Heart left ventricle (tissue), 13 donors: ENCODE data around the gene PSMG3.

Source experiments
- POLR2A ChIP-seq, 2 donors: fragments of 450-650 bp; IDR thresholded peaks; one replicate each; pipeline ENCODE4 v1.6.1; 2017; ENCODE audit warnings: antibody characterized with exemption in 2 of 2, mild to moderate bottlenecking in 2 of 2, moderate library complexity in 2 of 2
- TF ChIP-seq, protein P1 (sequence below), 12 donors: fragments of 200-600 bp; sonication (generic) in 4 of 12; IDR thresholded peaks; one replicate each; pipeline versions ENCODE4 v1.5.0 to v1.8.0; 2018 to 2022; ENCODE audit warnings: antibody characterized with exemption in 12 of 12, mild to moderate bottlenecking in 5 of 12
- donor health status: ischemic (EF 13 %, LVEDD 7.1; RV severe dilation, severe dysfunction).
- donor health status: DM: no; HTN: yes; CAD: no.
- donor health status: DM: no; HTN: no; CAD: no.
- donor health status: ischemic (EF 25% LVEDD 6.9; RV normal size, moderate dysfunction).
- donor health status: ischemic (EF 25% LVEDD 5.7; RV mildly dilated, moderate dysfunction).
- donor health status: ischemic (EF 35%, LVEDD 5.7; RV mildly dilated, moderate dysfunction).
- donor health status: nonischemic (EF 11% LVEDD 7.7; RV severe dilation, severe dysfunction).
- donor health status: DM: yes; HTN: yes; CAD: no.
- donor health status: PGD.
- donor health status: ischemic (EF 29% LVEDD 5.4; RV normal size, mild dysfunction).
- donor health status: nonischemic (EF 23%, LVEDD 6.1; RV moderate dilation, normal function).

GRCh38 chr7:1563981-1564602, 5.7 kb downstream of the PSMG3 start:
- TF ChIP-seq, protein P1, sequence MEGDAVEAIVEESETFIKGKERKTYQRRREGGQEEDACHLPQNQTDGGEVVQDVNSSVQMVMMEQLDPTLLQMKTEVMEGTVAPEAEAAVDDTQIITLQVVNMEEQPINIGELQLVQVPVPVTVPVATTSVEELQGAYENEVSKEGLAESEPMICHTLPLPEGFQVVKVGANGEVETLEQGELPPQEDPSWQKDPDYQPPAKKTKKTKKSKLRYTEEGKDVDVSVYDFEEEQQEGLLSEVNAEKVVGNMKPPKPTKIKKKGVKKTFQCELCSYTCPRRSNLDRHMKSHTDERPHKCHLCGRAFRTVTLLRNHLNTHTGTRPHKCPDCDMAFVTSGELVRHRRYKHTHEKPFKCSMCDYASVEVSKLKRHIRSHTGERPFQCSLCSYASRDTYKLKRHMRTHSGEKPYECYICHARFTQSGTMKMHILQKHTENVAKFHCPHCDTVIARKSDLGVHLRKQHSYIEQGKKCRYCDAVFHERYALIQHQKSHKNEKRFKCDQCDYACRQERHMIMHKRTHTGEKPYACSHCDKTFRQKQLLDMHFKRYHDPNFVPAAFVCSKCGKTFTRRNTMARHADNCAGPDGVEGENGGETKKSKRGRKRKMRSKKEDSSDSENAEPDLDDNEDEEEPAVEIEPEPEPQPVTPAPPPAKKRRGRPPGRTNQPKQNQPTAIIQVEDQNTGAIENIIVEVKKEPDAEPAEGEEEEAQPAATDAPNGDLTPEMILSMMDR (IDR thresholded peaks at IDR 0.05): no peak
- TF ChIP-seq POLR2A (IDR thresholded peaks at IDR 0.05): no peak
